ENCODE results near the gene OBP2A. TPM values are rescaled to one million over a fixed set of nuclear protein-coding genes. Genes with fewer than 3 reads are reported as not detected.

OBP2A gene
- total and polyA plus RNA-seq, 2 donors (not counting 1 experiment from before 2014, with no cell fraction given) = not detected

- H3K4me2 ChIP-seq (ENCODE audit: extremely low read depth, insufficient read depth, low read length) = no peak overlapping the region
- no peaks in the 10 kb centered on the region for H4K20me1 ChIP-seq (ENCODE audit: control insufficient read depth, extremely low read depth, insufficient read depth, low read length)
- no peaks in the 10 kb centered on the region for H3K4me1 ChIP-seq (ENCODE audit: control insufficient read depth, extremely low read depth, insufficient read depth, low read length)
- no peaks in the 10 kb centered on the region for H3K36me3 ChIP-seq (ENCODE audit: control insufficient read depth, insufficient read depth, low read length)
- no peak overlapping the region for H2AFZ ChIP-seq (ENCODE audit: low read length)
- no peak for DNase-seq (ENCODE audit: low read depth in 2 of 2)
- TF ChIP-seq CTCF (conservative IDR thresholded peaks at IDR 0.05 in 1 of 2, IDR thresholded peaks at IDR 0.05 in 1 of 2; ENCODE audit: low read depth in 1 of 2, low read length in 2 of 2) (no peak), EZH2 (IDR thresholded peaks at IDR 0.05; ENCODE audit: low read length, missing control alignments) (no peak)
- no peak overlapping the region for H3K9ac ChIP-seq (ENCODE audit: insufficient read depth, low read length)
- no peaks in the 10 kb centered on the region for H3K79me2 ChIP-seq (ENCODE audit: control insufficient read depth, insufficient read depth, low read length)
- no peaks in the 10 kb centered on the region for H3K27me3 ChIP-seq (ENCODE audit: control insufficient read depth, insufficient read depth, low read length)
- H3K4me3 ChIP-seq (replicated peaks in 1 of 4; ENCODE audit: control extremely low read depth in 1 of 4, insufficient read depth in 1 of 4, low read depth in 3 of 4, low read length in 4 of 4) = no peak overlapping the region
- no peak overlapping the region for H3K27ac ChIP-seq (ENCODE audit: insufficient read depth, low read length)
- no peaks in the 10 kb centered on the region for H3K9me3 ChIP-seq (ENCODE audit: control insufficient read depth, insufficient read depth, low read depth, low read length)
Measured at GRCh38 chr9:135588886-135589595, 43.1 kb downstream of the OBP2A start.

GRCh38 chr9:135589596-135590485, 43.9 kb downstream of the OBP2A start:
- no peak for TF ChIP-seq CTCF (conservative IDR thresholded peaks at IDR 0.05 in 1 of 2, IDR thresholded peaks at IDR 0.05 in 1 of 2; ENCODE audit: low read depth in 1 of 2, low read length in 2 of 2)
- TF ChIP-seq EZH2 (IDR thresholded peaks at IDR 0.05; ENCODE audit: low read length, missing control alignments) = no peak
- Histone ChIP-seq H3K4me2 (ENCODE audit: extremely low read depth, insufficient read depth, low read length) (no peak overlapping the region), H2AFZ (ENCODE audit: low read length) (no peak overlapping the region), H3K9ac (ENCODE audit: insufficient read depth, low read length) (no peak overlapping the region), H4K20me1 (ENCODE audit: control insufficient read depth, extremely low read depth, insufficient read depth, low read length) (no peaks in the 10 kb centered on the region), H3K4me1 (ENCODE audit: control insufficient read depth, extremely low read depth, insufficient read depth, low read length) (no peaks in the 10 kb centered on the region), H3K27me3 (ENCODE audit: control insufficient read depth, insufficient read depth, low read length) (no peaks in the 10 kb centered on the region), H3K4me3 (replicated peaks in 1 of 4; ENCODE audit: control extremely low read depth in 1 of 4, insufficient read depth in 1 of 4, low read depth in 3 of 4, low read length in 4 of 4) (no peak overlapping the region), H3K9me3 (ENCODE audit: control insufficient read depth, insufficient read depth, low read depth, low read length) (no peaks in the 10 kb centered on the region), H3K79me2 (ENCODE audit: control insufficient read depth, insufficient read depth, low read length) (no peaks in the 10 kb centered on the region), H3K36me3 (ENCODE audit: control insufficient read depth, insufficient read depth, low read length) (no peaks in the 10 kb centered on the region), H3K27ac (ENCODE audit: insufficient read depth, low read length) (no peak overlapping the region)
- no peak for DNase-seq (ENCODE audit: low read depth in 2 of 2)

GRCh38 chr9:135590486-135591079, 44.7 kb downstream of the OBP2A start:
- no peak for DNase-seq (ENCODE audit: low read depth in 2 of 2)
- TF ChIP-seq EZH2 (IDR thresholded peaks at IDR 0.05; ENCODE audit: low read length, missing control alignments) = no peak
- TF ChIP-seq CTCF (conservative IDR thresholded peaks at IDR 0.05 in 1 of 2, IDR thresholded peaks at IDR 0.05 in 1 of 2; ENCODE audit: low read depth in 1 of 2, low read length in 2 of 2) = no peak
- H3K4me2 ChIP-seq (ENCODE audit: extremely low read depth, insufficient read depth, low read length) = no peak overlapping the region
- no peaks in the 10 kb centered on the region for H3K4me1 ChIP-seq (ENCODE audit: control insufficient read depth, extremely low read depth, insufficient read depth, low read length)
- no peaks in the 10 kb centered on the region for H3K9me3 ChIP-seq (ENCODE audit: control insufficient read depth, insufficient read depth, low read depth, low read length)
- H2AFZ ChIP-seq (ENCODE audit: low read length) = no peak overlapping the region
- H3K36me3 ChIP-seq (ENCODE audit: control insufficient read depth, insufficient read depth, low read length) = no peaks in the 10 kb centered on the region
- H3K27me3 ChIP-seq (ENCODE audit: control insufficient read depth, insufficient read depth, low read length) = no peaks in the 10 kb centered on the region
- no peaks in the 10 kb centered on the region for H4K20me1 ChIP-seq (ENCODE audit: control insufficient read depth, extremely low read depth, insufficient read depth, low read length)
- H3K27ac ChIP-seq (ENCODE audit: insufficient read depth, low read length) = no peak overlapping the region
- H3K9ac ChIP-seq (ENCODE audit: insufficient read depth, low read length) = no peak overlapping the region
- H3K4me3 ChIP-seq (replicated peaks in 1 of 4; ENCODE audit: control extremely low read depth in 1 of 4, insufficient read depth in 1 of 4, low read depth in 3 of 4, low read length in 4 of 4) = no peak overlapping the region
- H3K79me2 ChIP-seq (ENCODE audit: control insufficient read depth, insufficient read depth, low read length) = no peaks in the 10 kb centered on the region

Data from fibroblast of lung (primary cell).